ENCODE measurements around the gene TJP3. TPM values are rescaled to one million over a fixed set of nuclear protein-coding genes. Genes with fewer than 3 reads are reported as not detected.

The TJP3 gene
- total RNA-seq, 1 experiment from 2014 or later: not detected

DNA sequence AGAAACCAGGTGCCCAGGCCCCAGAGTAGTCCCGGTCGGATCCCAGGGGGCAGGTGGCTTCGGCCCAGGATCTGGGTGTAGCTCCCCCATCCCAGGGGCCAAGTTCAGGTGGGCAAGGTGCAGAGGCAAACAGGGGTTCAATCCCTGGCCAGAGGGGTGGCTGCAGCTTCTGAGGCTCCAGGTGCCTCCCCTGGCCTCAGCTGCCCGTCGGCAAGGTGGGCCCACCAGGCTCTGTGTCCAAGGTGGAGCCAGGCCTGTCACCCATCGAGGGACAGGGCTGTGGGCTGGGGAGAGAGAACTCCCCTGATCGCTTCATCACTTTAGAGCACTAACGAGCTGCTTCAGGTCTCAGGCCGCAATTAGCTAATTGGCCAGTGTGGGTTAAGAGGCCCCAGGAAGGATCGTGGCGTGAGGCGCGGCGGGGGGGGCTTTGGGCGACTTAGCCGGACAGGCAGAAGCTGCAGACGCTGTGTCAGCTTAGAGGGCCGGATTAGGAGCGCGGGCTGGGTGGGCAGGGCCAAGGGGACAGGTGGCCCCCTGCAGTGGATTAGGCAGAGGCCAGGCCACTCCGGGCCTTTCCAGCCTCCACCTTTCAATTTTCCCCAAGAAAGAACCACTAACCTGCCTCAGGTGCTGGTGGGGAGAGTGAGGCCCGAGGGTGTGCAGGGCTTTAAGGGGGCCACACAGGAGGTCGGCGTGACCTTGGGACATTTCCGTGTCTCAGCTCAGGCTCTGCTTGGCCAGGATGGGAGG lies 66.6 kb downstream of the TJP3 start:
- no peaks in the 10 kb centered on the region for H3K4me1 ChIP-seq (ENCODE audit: insufficient read depth, low read length, poor library complexity, severe bottlenecking)
- no TSS peak for BruUV-seq (replicated peaks)
- intact Hi-C loops (cut with micrococcal nuclease; ENCODE audit: unreplicated experiment): no loop called here
- H3K9me3 ChIP-seq (ENCODE audit: low read depth, low read length, poor library complexity, severe bottlenecking): no peaks in the 10 kb centered on the region
- H3K27me3 ChIP-seq (replicated peaks; ENCODE audit: insufficient read depth, low read depth, low read length, poor library complexity): no peaks in the 10 kb centered on the region
- H3K36me3 ChIP-seq (ENCODE audit: insufficient read depth, low read length, poor library complexity, severe bottlenecking): no peaks in the 10 kb centered on the region
- H3K4me3 ChIP-seq (ENCODE audit: low read depth, low read length, poor library complexity, severe bottlenecking): no peak overlapping the region
- no peak for TF ChIP-seq EZH2 (IDR thresholded peaks at IDR 0.05; ENCODE audit: borderline replicate concordance, low read depth, low read length, poor library complexity, severe bottlenecking)
- TF ChIP-seq, protein P1, sequence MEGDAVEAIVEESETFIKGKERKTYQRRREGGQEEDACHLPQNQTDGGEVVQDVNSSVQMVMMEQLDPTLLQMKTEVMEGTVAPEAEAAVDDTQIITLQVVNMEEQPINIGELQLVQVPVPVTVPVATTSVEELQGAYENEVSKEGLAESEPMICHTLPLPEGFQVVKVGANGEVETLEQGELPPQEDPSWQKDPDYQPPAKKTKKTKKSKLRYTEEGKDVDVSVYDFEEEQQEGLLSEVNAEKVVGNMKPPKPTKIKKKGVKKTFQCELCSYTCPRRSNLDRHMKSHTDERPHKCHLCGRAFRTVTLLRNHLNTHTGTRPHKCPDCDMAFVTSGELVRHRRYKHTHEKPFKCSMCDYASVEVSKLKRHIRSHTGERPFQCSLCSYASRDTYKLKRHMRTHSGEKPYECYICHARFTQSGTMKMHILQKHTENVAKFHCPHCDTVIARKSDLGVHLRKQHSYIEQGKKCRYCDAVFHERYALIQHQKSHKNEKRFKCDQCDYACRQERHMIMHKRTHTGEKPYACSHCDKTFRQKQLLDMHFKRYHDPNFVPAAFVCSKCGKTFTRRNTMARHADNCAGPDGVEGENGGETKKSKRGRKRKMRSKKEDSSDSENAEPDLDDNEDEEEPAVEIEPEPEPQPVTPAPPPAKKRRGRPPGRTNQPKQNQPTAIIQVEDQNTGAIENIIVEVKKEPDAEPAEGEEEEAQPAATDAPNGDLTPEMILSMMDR (conservative IDR thresholded peaks at IDR 0.05; ENCODE audit: low read depth, low read length): no peak
- H3K27ac ChIP-seq (ENCODE audit: low read depth, low read length, poor library complexity, severe bottlenecking): no peak overlapping the region
- POLR2A ChIA-PET (ENCODE audit: low non-redundant PET): no interaction called here
- DNase-seq (ENCODE audit: low spot score): no peak
- CTCF ChIA-PET: no interaction called here

- no peaks in the 10 kb centered on the region for H3K4me1 ChIP-seq (ENCODE audit: insufficient read depth, low read length, poor library complexity, severe bottlenecking)
- no peaks in the 10 kb centered on the region for H3K27me3 ChIP-seq (replicated peaks; ENCODE audit: insufficient read depth, low read depth, low read length, poor library complexity)
- no peak for DNase-seq (ENCODE audit: low spot score)
- intact Hi-C loops (cut with micrococcal nuclease; ENCODE audit: unreplicated experiment): no loop called here
- BruUV-seq (replicated peaks): no TSS peak
- no peaks in the 10 kb centered on the region for H3K36me3 ChIP-seq (ENCODE audit: insufficient read depth, low read length, poor library complexity, severe bottlenecking)
- CTCF ChIA-PET: no interaction called here
- POLR2A ChIA-PET (ENCODE audit: low non-redundant PET): no interaction called here
- no peak overlapping the region for H3K27ac ChIP-seq (ENCODE audit: low read depth, low read length, poor library complexity, severe bottlenecking)
- H3K9me3 ChIP-seq (ENCODE audit: low read depth, low read length, poor library complexity, severe bottlenecking): no peaks in the 10 kb centered on the region
- TF ChIP-seq EZH2 (IDR thresholded peaks at IDR 0.05; ENCODE audit: borderline replicate concordance, low read depth, low read length, poor library complexity, severe bottlenecking): no peak
- TF ChIP-seq, protein P1 (conservative IDR thresholded peaks at IDR 0.05; ENCODE audit: low read depth, low read length): no peak
- no peak overlapping the region for H3K4me3 ChIP-seq (ENCODE audit: low read depth, low read length, poor library complexity, severe bottlenecking)
These were observed 67.2 kb downstream of the TJP3 start for GRCh38 chr19:3775374-3775711.

DNA sequence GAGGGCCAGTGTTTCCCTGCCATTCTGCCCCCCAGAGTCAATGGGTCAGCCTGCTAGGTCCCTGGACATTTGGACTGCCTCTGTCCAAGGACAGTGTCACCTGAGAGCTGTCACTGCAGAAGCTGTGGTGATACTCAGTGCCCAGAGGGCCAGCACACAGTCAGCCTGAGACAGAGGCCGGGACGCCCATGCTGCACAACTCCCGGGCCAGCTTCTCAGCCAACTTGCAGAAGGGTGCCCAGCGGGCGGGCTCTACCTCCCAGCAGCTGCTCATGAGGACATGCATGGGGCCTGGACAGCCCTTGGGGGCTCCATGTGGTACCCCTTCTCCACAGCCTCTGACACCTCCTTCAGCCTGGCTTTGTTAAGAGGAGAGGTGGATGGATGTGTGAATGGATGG lies 67.6 kb downstream of the TJP3 start:
- Histone ChIP-seq H3K9me3 (ENCODE audit: low read depth, low read length, poor library complexity, severe bottlenecking) (no peaks in the 10 kb centered on the region), H3K4me3 (ENCODE audit: low read depth, low read length, poor library complexity, severe bottlenecking) (no peak overlapping the region), H3K4me1 (ENCODE audit: insufficient read depth, low read length, poor library complexity, severe bottlenecking) (no peaks in the 10 kb centered on the region), H3K27ac (ENCODE audit: low read depth, low read length, poor library complexity, severe bottlenecking) (no peak overlapping the region), H3K27me3 (replicated peaks; ENCODE audit: insufficient read depth, low read depth, low read length, poor library complexity) (no peaks in the 10 kb centered on the region), H3K36me3 (ENCODE audit: insufficient read depth, low read length, poor library complexity, severe bottlenecking) (no peaks in the 10 kb centered on the region)
- ChIA-PET POLR2A (ENCODE audit: low non-redundant PET) (no interaction called here), CTCF (no interaction called here)
- no peak for DNase-seq (ENCODE audit: low spot score)
- intact Hi-C loops (cut with micrococcal nuclease; ENCODE audit: unreplicated experiment): no loop called here
- no peak for TF ChIP-seq EZH2 (IDR thresholded peaks at IDR 0.05; ENCODE audit: borderline replicate concordance, low read depth, low read length, poor library complexity, severe bottlenecking)
- TF ChIP-seq, protein P1 (conservative IDR thresholded peaks at IDR 0.05; ENCODE audit: low read depth, low read length): no peak
- no TSS peak for BruUV-seq (replicated peaks)
